Measurements from ENCODE around the gene PIP.

GRCh38 chr7:143148651-143149050 lies 16.8 kb downstream of the PIP start:
- no peak for TF ChIP-seq GATA2 (IDR thresholded peaks at IDR 0.05; ENCODE audit: low read depth, low read length)
- TF ChIP-seq GATA3 (IDR thresholded peaks at IDR 0.05; ENCODE audit: low read depth, low read length): no peak

Data from SH-SY5Y (cell line).